ENCODE measurements around the gene ALDH8A1. TPM values are rescaled to one million over a fixed set of nuclear protein-coding genes. Genes with fewer than 3 reads are reported as not detected.

The ALDH8A1 gene
- total and polyA plus RNA-seq, 10 of the 15 experiments (the other 5 are each of a cell fraction or from before 2014, with no cell fraction given) = 0.13 to 1.8 (median 0.62) TPM; not detected in 3

GRCh38 chr6:134870677-134871498 is 79.0 kb downstream of the ALDH8A1 start (continued):
- TF ChIP-seq TARDBP (IDR thresholded peaks at IDR 0.05; ENCODE audit: borderline replicate concordance) = no peak
- no peak for TF ChIP-seq HCFC1 (IDR thresholded peaks at IDR 0.05; ENCODE audit: low read length)
- TF ChIP-seq KLF5 (IDR thresholded peaks at IDR 0.05; ENCODE audit: partially characterized antibody) = no peak
- peak; percentile 96 for TF ChIP-seq MEF2A (IDR thresholded peaks at IDR 0.05; ENCODE audit: insufficient read depth, low read depth, low read length)
- no peak for TF ChIP-seq RFX5 (IDR thresholded peaks at IDR 0.05; ENCODE audit: low read depth, low read length)
- no peak for TF ChIP-seq ZNF687 (IDR thresholded peaks at IDR 0.05)
- no peak for TF ChIP-seq ZBTB11 (CRISPR knock-in tag; IDR thresholded peaks at IDR 0.05)
- TF ChIP-seq NR2C1 (IDR thresholded peaks at IDR 0.05) = no peak
- TF ChIP-seq FOXM1 (IDR thresholded peaks at IDR 0.05; ENCODE audit: low read depth, low read length) = peak; percentile 77
- TF ChIP-seq ZBTB40 (IDR thresholded peaks at IDR 0.05; ENCODE audit: borderline replicate concordance) = no peak
- peak; percentile 93 for TF ChIP-seq ASH2L (IDR thresholded peaks at IDR 0.05; ENCODE audit: borderline replicate concordance, low read depth)
- TF ChIP-seq SRF (IDR thresholded peaks at IDR 0.05; ENCODE audit: low read depth in 2 of 2, low read length in 2 of 2) = no peak
- TF ChIP-seq RCOR1 (conservative IDR thresholded peaks at IDR 0.05; ENCODE audit: low read depth, low read length) = no peak
- TF ChIP-seq CBX5 (IDR thresholded peaks at IDR 0.05; ENCODE audit: low read depth) = peak; percentile 73; the same call in 1 of the 2 replicates
- TF ChIP-seq KAT2A (conservative IDR thresholded peaks at IDR 0.05; ENCODE audit: control insufficient read depth, low read depth, low read length) = no peak
- TF ChIP-seq TCF12 (IDR thresholded peaks at IDR 0.05; ENCODE audit: low read depth, low read length) = peak; percentile 91
- TF ChIP-seq NRF1 (conservative IDR thresholded peaks at IDR 0.05; ENCODE audit: low read depth, low read length) = no peak
- TF ChIP-seq MTA3 (IDR thresholded peaks at IDR 0.05; ENCODE audit: borderline replicate concordance, low read length) = no peak
